A549 (cell line): Measurements from ENCODE around the gene ERICH2. TPM values are rescaled to one million over a fixed set of nuclear protein-coding genes. Genes with fewer than 3 reads are reported as not detected.

Source experiments
- ATAC-seq, 2 experiments: fragments of 200-7000 bp in 1 of 2; fragments of >200 bp in 1 of 2; cut with Nextera tagmentation in 1 of 2; cut with Tn5 transposase in 1 of 2; 3 replicates each; pipeline versions ENCODE4 v1.8.0 to v1.9.1; 2018 to 2020; ENCODE audit warnings: mild to moderate bottlenecking in 1 of 2, moderate library complexity in 1 of 2
- CTCF ChIA-PET: fragments of 300-600 bp; sonication (Branson Sonifier 250); formaldehyde crosslinking; extraction: SDS; loops from one replicate; lab custom pipeline; 2021; ENCODE audit warnings: antibody characterized with exemption, inconsistent platforms; lab: Yijun Ruan, JAX
- POLR2A ChIA-PET: fragments of 350-600 bp; formaldehyde crosslinking; extraction: SDS; loops from one replicate; lab custom pipeline; 2021; ENCODE audit warnings: antibody characterized with exemption, inconsistent platforms; lab: Yijun Ruan, JAX
- DNase-seq, 2 experiments: peaks; one replicate each; pipeline versions ENCODE4 v3.0.0 to v3.0.0-alpha.2; 2011 to 2016; ENCODE audit warnings: low read depth in 1 of 2, low spot score in 1 of 2
- FAIRE-seq: peaks from 2 replicates; lab custom pipeline; 2011; peaks lifted over from hg19 to GRCh38; lab: Jason Lieb, UNC
- H3K27ac ChIP-seq, 2 experiments: fragments of >200 bp; sonication (Bioruptor Twin); formaldehyde crosslinking; 3 replicates each; pipeline ENCODE4 v1.5.1; 2016 to 2017
- H3K4me1 ChIP-seq: fragments of >200 bp; sonication (Bioruptor Twin); formaldehyde crosslinking; 3 replicates; pipeline ENCODE4 v1.6.1; 2016
- H3K4me2 ChIP-seq: fragments of >200 bp; sonication (Bioruptor Twin); formaldehyde crosslinking; 3 replicates; pipeline ENCODE4 v1.6.1; 2016
- H3K4me3 ChIP-seq: fragments of >200 bp; sonication (Bioruptor Twin); formaldehyde crosslinking; 3 replicates; pipeline ENCODE4 v1.5.1; 2016
- H3K9me3 ChIP-seq: fragments of >200 bp; sonication (Bioruptor Twin); formaldehyde crosslinking; 3 replicates; pipeline ENCODE4 v1.6.1; 2016
- CBX2 ChIP-seq: fragments of 200-600 bp; sonication (generic); IDR thresholded peaks from 2 replicates; pipeline ENCODE4 v1.6.1; 2016; ENCODE audit warnings: low read depth, mild to moderate bottlenecking, borderline replicate concordance
- CEBPB ChIP-seq, 2 experiments: fragments of >200 bp in 1 of 2; sonication (Bioruptor Twin) in 1 of 2; formaldehyde crosslinking in 1 of 2; IDR thresholded peaks; 2 replicates each; pipeline ENCODE4 v1.6.1; 2012 to 2016
- CHD4 ChIP-seq: fragments of 200-600 bp; sonication (generic); IDR thresholded peaks from 2 replicates; pipeline ENCODE4 v1.6.1; 2016; ENCODE audit warnings: antibody characterized with exemption, mild to moderate bottlenecking, borderline replicate concordance
- EHF ChIP-seq: fragments of 250-450 bp; sonication (Bioruptor Pico); IDR thresholded peaks from 2 replicates; pipeline ENCODE4 v1.5.0; 2020; ENCODE audit warnings: mild to moderate bottlenecking
- EHMT2 ChIP-seq: fragments of 200-600 bp; sonication (generic); IDR thresholded peaks from 2 replicates; pipeline ENCODE4 v1.6.1; 2016; ENCODE audit warnings: antibody characterized with exemption, low read depth, mild to moderate bottlenecking, moderate library complexity
- FOSB ChIP-seq: fragments of 250-450 bp; sonication (Bioruptor Pico); IDR thresholded peaks from 2 replicates; pipeline ENCODE4 v1.5.0; 2020; ENCODE audit warnings: mild to moderate bottlenecking, moderate library complexity
- FOXS1 ChIP-seq: fragments of 250-450 bp; sonication (Bioruptor Pico); IDR thresholded peaks from 2 replicates; pipeline ENCODE4 v1.5.0; 2020; ENCODE audit warnings: mild to moderate bottlenecking, moderate library complexity
- GATA3 ChIP-seq: IDR thresholded peaks from 2 replicates; pipeline ENCODE4 v1.6.1; 2012; ENCODE audit warnings: borderline replicate concordance
- HEYL ChIP-seq: fragments of 250-450 bp; sonication (Bioruptor Pico); IDR thresholded peaks from 2 replicates; pipeline ENCODE4 v1.8.0; 2021; ENCODE audit warnings: mild to moderate bottlenecking, moderate library complexity
- JUN ChIP-seq, 2 experiments: fragments of >200 bp; sonication (Bioruptor Twin); formaldehyde crosslinking; IDR thresholded peaks; 2 replicates in 1 of 2; 3 replicates in 1 of 2; pipeline ENCODE4 v1.6.1; 2016 to 2017
- JUNB ChIP-seq: fragments of >200 bp; sonication (Bioruptor Twin); formaldehyde crosslinking; IDR thresholded peaks from 2 replicates; pipeline ENCODE4 v1.6.1; 2016
- KDM1A ChIP-seq: fragments of 200-600 bp; sonication (generic); IDR thresholded peaks from 2 replicates; pipeline ENCODE4 v1.6.1; 2016; ENCODE audit warnings: low read depth, mild to moderate bottlenecking
- MAFK ChIP-seq: fragments of 450-650 bp; IDR thresholded peaks from 2 replicates; pipeline ENCODE4 v1.6.1; 2014; ENCODE audit not compliant: partially characterized antibody
- NPAS2 ChIP-seq: fragments of 250-450 bp; sonication (Bioruptor Pico); IDR thresholded peaks from 2 replicates; pipeline ENCODE4 v1.8.0; 2022; ENCODE audit warnings: mild to moderate bottlenecking, moderate library complexity, borderline replicate concordance
- PHF8 ChIP-seq: fragments of 200-600 bp; sonication (generic); IDR thresholded peaks from 2 replicates; pipeline ENCODE4 v1.6.1; 2016; ENCODE audit warnings: low read depth, mild to moderate bottlenecking, antibody characterized with exemption, moderate library complexity, borderline replicate concordance
- POLR2AphosphoS2 ChIP-seq: conservative IDR thresholded peaks from 2 replicates; pipeline ENCODE4 v1.6.1; 2012; ENCODE audit warnings: low read length, improper control_type of control experiment, inconsistent platforms
- RAD21 ChIP-seq, 2 experiments: fragments of >200 bp in 1 of 2; sonication (Bioruptor Twin) in 1 of 2; formaldehyde crosslinking in 1 of 2; IDR thresholded peaks in 1 of 2; conservative IDR thresholded peaks in 1 of 2; 2 replicates in 1 of 2; 3 replicates in 1 of 2; pipeline ENCODE4 v1.6.1; 2012 to 2018; ENCODE audit warnings: inconsistent platforms in 1 of 2
- RARB ChIP-seq: fragments of 250-450 bp; sonication (Bioruptor Pico); IDR thresholded peaks from 2 replicates; pipeline ENCODE4 v1.8.0; 2021; ENCODE audit warnings: mild to moderate bottlenecking, moderate library complexity
- SREBF2 ChIP-seq: fragments of 450-650 bp; IDR thresholded peaks from 2 replicates; pipeline ENCODE4 v1.6.1; 2014; ENCODE audit warnings: mild to moderate bottlenecking, moderate library complexity
- TFCP2L1 ChIP-seq: fragments of 250-450 bp; sonication (Bioruptor Pico); IDR thresholded peaks from 2 replicates; pipeline ENCODE4 v1.5.0; 2021; ENCODE audit warnings: mild to moderate bottlenecking
- ZC3H11A ChIP-seq: fragments of 450-650 bp; IDR thresholded peaks from 2 replicates; pipeline ENCODE4 v1.6.1; 2014; ENCODE audit warnings: antibody characterized with exemption, mild to moderate bottlenecking
- ZSCAN20 ChIP-seq: fragments of 250-450 bp; sonication (Bioruptor Pico); IDR thresholded peaks from 2 replicates; pipeline ENCODE4 v1.8.0; 2022; ENCODE audit warnings: mild to moderate bottlenecking, moderate library complexity
- WGBS: methylation state at CpG from one replicate; pipeline ENCODE4 v1.1.6; 2017; ENCODE audit errors: missing lambda C conversion rate; 5-methylcytosine and 5-hydroxymethylcytosine counted together
- polyA plus RNA-seq, 4 experiments: library from polyadenylated mRNA; depleted of rRNA in 3 of 4; stranded (reverse); fragments of >200 nt; fragmentation: RNase III in 1 of 4; extraction: RNeasy Plus Mini Kit Qiagen cat#74134 plus additional on column Dnase treatment in 1 of 4; gene quantifications; 2 replicates in 3 of 4; 3 replicates in 1 of 4; pipeline ENCODE4 v1.2.3, GENCODE V29; 2011 to 2017
- TF ChIP-seq, protein P1 (sequence below): fragments of 250-450 bp; sonication (Bioruptor Pico); IDR thresholded peaks from 2 replicates; pipeline ENCODE4 v1.5.0; 2021; ENCODE audit warnings: mild to moderate bottlenecking, moderate library complexity, borderline replicate concordance
- TF ChIP-seq, protein P2 (sequence below): fragments of 450-650 bp; IDR thresholded peaks from 2 replicates; pipeline ENCODE4 v1.6.1; 2014; ENCODE audit warnings: antibody characterized with exemption
- TF ChIP-seq, protein P3 (sequence below): fragments of 150-350 bp; IDR thresholded peaks from 2 replicates; pipeline ENCODE4 v1.6.1; 2014; ENCODE audit warnings: low read depth, mild to moderate bottlenecking, low read length

Gene ERICH2
- polyA plus RNA-seq, 2 of the 4 experiments (the other 2 are of a cell fraction) = not detected

DNA sequence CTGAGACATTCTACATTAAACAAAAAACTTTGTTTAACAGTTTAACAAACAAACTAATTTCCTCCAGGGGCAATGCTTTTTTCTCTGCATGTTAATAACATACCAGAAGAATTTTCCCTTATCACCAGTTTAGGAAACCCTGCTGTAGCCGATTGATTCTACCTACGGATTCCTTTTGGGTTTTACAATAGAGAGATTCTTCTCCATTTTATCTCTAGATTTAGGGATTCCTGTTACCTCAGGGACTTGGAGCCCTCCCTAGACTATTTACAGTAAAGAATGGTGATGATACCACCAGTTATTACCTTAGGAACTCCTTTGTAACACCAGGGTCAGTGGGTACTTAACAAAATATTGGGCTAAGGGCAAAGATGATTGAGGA lies 5.3 kb upstream of the ERICH2 start:
- WGBS = 61% methylated on average over 2 of the region's 2 CpGs
- POLR2A ChIA-PET = no interaction called here
- Histone ChIP-seq H3K4me2 (no peak overlapping the region), H3K4me1 (0 out of 3 replicates have a peak, but pooled peaks cover under 1% of the 10 kb centered on the region), H3K9me3 (no peaks in the 10 kb centered on the region), H3K27ac (no peak overlapping the region), H3K4me3 (no peak overlapping the region)
- DNase-seq (no peak), FAIRE-seq (no peak), ATAC-seq (no peak)
- CTCF ChIA-PET = no interaction called here
- TF ChIP-seq, protein P1, sequence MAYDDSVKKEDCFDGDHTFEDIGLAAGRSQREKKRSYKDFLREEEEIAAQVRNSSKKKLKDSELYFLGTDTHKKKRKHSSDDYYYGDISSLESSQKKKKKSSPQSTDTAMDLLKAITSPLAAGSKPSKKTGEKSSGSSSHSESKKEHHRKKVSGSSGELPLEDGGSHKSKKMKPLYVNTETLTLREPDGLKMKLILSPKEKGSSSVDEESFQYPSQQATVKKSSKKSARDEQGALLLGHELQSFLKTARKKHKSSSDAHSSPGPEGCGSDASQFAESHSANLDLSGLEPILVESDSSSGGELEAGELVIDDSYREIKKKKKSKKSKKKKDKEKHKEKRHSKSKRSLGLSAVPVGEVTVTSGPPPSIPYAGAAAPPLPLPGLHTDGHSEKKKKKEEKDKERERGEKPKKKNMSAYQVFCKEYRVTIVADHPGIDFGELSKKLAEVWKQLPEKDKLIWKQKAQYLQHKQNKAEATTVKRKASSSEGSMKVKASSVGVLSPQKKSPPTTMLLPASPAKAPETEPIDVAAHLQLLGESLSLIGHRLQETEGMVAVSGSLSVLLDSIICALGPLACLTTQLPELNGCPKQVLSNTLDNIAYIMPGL = no peak
- TF ChIP-seq, protein P2, sequence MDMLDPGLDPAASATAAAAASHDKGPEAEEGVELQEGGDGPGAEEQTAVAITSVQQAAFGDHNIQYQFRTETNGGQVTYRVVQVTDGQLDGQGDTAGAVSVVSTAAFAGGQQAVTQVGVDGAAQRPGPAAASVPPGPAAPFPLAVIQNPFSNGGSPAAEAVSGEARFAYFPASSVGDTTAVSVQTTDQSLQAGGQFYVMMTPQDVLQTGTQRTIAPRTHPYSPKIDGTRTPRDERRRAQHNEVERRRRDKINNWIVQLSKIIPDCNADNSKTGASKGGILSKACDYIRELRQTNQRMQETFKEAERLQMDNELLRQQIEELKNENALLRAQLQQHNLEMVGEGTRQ = no peak
- TF ChIP-seq KDM1A = no peak
- no peak for TF ChIP-seq FOSB (CRISPR knock-in tag)
- TF ChIP-seq CBX2 = no peak
- no peak for TF ChIP-seq TFCP2L1 (CRISPR knock-in tag)
- no peak for TF ChIP-seq FOXS1
- TF ChIP-seq ZSCAN20 = no peak
- TF ChIP-seq EHF (CRISPR knock-in tag) = no peak
- no peak for TF ChIP-seq MAFK
- no peak for TF ChIP-seq GATA3
- no peak for TF ChIP-seq POLR2AphosphoS2
- no peak for TF ChIP-seq NPAS2
- TF ChIP-seq JUN (IDR thresholded peaks at IDR 0.05) = no peak
- TF ChIP-seq EHMT2 = no peak
- TF ChIP-seq HEYL (CRISPR knock-in tag) = no peak
- TF ChIP-seq RAD21 (conservative IDR thresholded peaks at IDR 0.05 in 1 of 2, IDR thresholded peaks at IDR 0.05 in 1 of 2) = no peak
- TF ChIP-seq ZC3H11A = no peak

DNA sequence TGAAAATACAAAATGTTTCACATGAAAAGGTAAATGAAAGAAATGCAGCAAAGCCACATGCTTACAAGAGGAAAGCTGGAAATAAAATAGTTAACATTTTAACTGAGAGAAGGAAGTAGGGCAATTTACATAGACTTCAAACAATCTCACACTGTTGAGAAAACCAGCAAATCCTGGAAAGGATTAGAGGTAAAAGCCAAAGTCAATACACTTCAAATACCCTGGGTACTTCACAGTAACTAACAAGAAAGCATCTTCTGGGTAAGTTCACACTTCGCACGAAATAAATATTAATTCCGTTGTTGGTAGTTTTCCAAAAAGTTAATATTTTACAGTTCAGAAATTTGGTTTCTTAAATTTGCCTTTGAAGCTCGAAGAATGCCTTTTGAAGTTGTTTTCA lies 3.5 kb upstream of the ERICH2 start:
- no peak overlapping the region for H3K4me3 ChIP-seq
- ChIA-PET CTCF (no interaction called here), POLR2A (no interaction called here)
- no peak for FAIRE-seq
- H3K27ac ChIP-seq = no peak overlapping the region
- no peak for DNase-seq
- whole genome bisulfite sequencing = 5% methylated on average over 4 of the region's 4 CpGs
- no peak overlapping the region for H3K4me2 ChIP-seq
- ATAC-seq = no peak
- TF ChIP-seq PHF8 (no peak), MAFK (no peak), JUNB (no peak), EHMT2 (no peak), SREBF2 (no peak), EHF (CRISPR knock-in tag) (no peak), CHD4 (no peak), NPAS2 (no peak), CEBPB (IDR thresholded peaks at IDR 0.05) (no peak), RARB (CRISPR knock-in tag) (no peak)
- TF ChIP-seq, protein P1 = no peak
- TF ChIP-seq, protein P3, sequence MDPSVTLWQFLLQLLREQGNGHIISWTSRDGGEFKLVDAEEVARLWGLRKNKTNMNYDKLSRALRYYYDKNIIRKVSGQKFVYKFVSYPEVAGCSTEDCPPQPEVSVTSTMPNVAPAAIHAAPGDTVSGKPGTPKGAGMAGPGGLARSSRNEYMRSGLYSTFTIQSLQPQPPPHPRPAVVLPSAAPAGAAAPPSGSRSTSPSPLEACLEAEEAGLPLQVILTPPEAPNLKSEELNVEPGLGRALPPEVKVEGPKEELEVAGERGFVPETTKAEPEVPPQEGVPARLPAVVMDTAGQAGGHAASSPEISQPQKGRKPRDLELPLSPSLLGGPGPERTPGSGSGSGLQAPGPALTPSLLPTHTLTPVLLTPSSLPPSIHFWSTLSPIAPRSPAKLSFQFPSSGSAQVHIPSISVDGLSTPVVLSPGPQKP = no peak
- H3K4me1 ChIP-seq = 0 out of 3 replicates have a peak, but pooled peaks cover 4% of the 10 kb centered on the region
- H3K9me3 ChIP-seq = no peaks in the 10 kb centered on the region
